Activated CD4-positive, alpha-beta T cell treated with anti-CD3 and anti-CD28 coated beads for 36 hours (primary cell): ENCODE measurements around the gene ITGA1. TPM values are rescaled to one million over a fixed set of nuclear protein-coding genes. Genes with fewer than 3 reads are reported as not detected.

Source experiments
- ATAC-seq: fragments of 200-7000 bp; cut with Tn5 transposase; one replicate; pipeline ENCODE4 v1.10.0; 2021; ENCODE audit warnings: mild to moderate bottlenecking, moderate library complexity
- CTCF ChIA-PET: fragments of 350-600 bp; sonication (Branson Sonifier 250); formaldehyde crosslinking; loops from one replicate; lab custom pipeline; 2021; ENCODE audit warnings: antibody characterized with exemption; lab: Charles Lee
- POLR2A ChIA-PET: fragments of 350-600 bp; sonication (Branson Sonifier 250); formaldehyde crosslinking; loops from one replicate; lab custom pipeline; 2021; ENCODE audit warnings: antibody characterized with exemption, inconsistent platforms; lab: Charles Lee
- DNase-seq: peaks from one replicate; pipeline ENCODE4 v3.0.0-alpha.2; 2020
- H3K27ac Mint-ChIP-seq: one replicate; pipeline ENCODE4 v1.8.0; 2021; ENCODE audit warnings: mixed read lengths
- H3K27me3 Mint-ChIP-seq: one replicate; pipeline ENCODE4 v1.8.0; 2021; ENCODE audit warnings: mixed read lengths
- H3K36me3 Mint-ChIP-seq: one replicate; pipeline ENCODE4 v1.8.0; 2021; ENCODE audit warnings: low read depth, mixed read lengths
- H3K4me1 Mint-ChIP-seq: one replicate; pipeline ENCODE4 v1.8.0; 2021; ENCODE audit warnings: mixed read lengths
- H3K4me3 Mint-ChIP-seq: one replicate; pipeline ENCODE4 v1.8.0; 2021; ENCODE audit warnings: mild to moderate bottlenecking, moderate library complexity, mixed read lengths
- H3K9me3 Mint-ChIP-seq: one replicate; pipeline ENCODE4 v1.8.0; 2021; ENCODE audit warnings: low read depth, mixed read lengths
- intact Hi-C, 2 experiments: fragments of 100-400 bp; cut with DNase I in 1 of 2; cut with micrococcal nuclease in 1 of 2; formaldehyde crosslinking; loops; one replicate each; pipeline versions ENCODE4 v1.14.2 to v1.15.1; 2022 to 2024; cut with DNase I, micrococcal nuclease
- total RNA-seq, 2 experiments: library from RNA; stranded (reverse); gene quantifications; one replicate each; pipeline ENCODE4 v1.2.3, GENCODE V29; 2021

The ITGA1 gene
- total RNA-seq, 2 experiments from 2014 or later, result 1.9 to 3.9 TPM

GRCh38 chr5:52896534-52897237 is 109.0 kb downstream of the ITGA1 start:
- H3K36me3 Mint-ChIP-seq, result peaks cover under 1% of the 10 kb centered on the region
- POLR2A ChIA-PET, result no interaction called here
- DNase-seq, result no peak
- peaks cover 2% of the 10 kb centered on the region for H3K4me1 Mint-ChIP-seq
- peaks cover 4% of the 10 kb centered on the region for H3K27me3 Mint-ChIP-seq
- no peak for ATAC-seq
- H3K4me3 Mint-ChIP-seq, result no peak overlapping the region
- CTCF ChIA-PET, result interaction anchor here (1.1 to 1.4 kb wide), 2 partner anchors 14 to 22 kb away, joined by 3 read pairs; no protein-coding TSS in a partner anchor
- intact Hi-C loops, result no loop called here
- H3K27ac Mint-ChIP-seq, result no peak overlapping the region
- peaks cover 4% of the 10 kb centered on the region for H3K9me3 Mint-ChIP-seq

- Mint-ChIP-seq H3K9me3 (peaks cover 6% of the 10 kb centered on the region), H3K27ac (no peak overlapping the region), H3K4me3 (no peak overlapping the region), H3K27me3 (peaks cover 4% of the 10 kb centered on the region), H3K36me3 (peaks cover 5% of the 10 kb centered on the region), H3K4me1 (peaks cover 2% of the 10 kb centered on the region)
- CTCF ChIA-PET, result interaction anchor here (1.1 to 1.4 kb wide), 2 partner anchors 15 to 21 kb away, joined by 3 read pairs; no protein-coding TSS in a partner anchor
- POLR2A ChIA-PET, result no interaction called here
- intact Hi-C loops, result no loop called here
- DNase-seq (no peak), ATAC-seq (no peak)
Measured at GRCh38 chr5:52897238-52897614, 109.5 kb downstream of the ITGA1 start.

GRCh38 chr5:52898961-52899680 is 111.4 kb downstream of the ITGA1 start:
- H3K27ac Mint-ChIP-seq, result no peak overlapping the region
- H3K36me3 Mint-ChIP-seq, result peaks cover 5% of the 10 kb centered on the region
- peaks cover 7% of the 10 kb centered on the region for H3K27me3 Mint-ChIP-seq
- H3K4me3 Mint-ChIP-seq, result no peak overlapping the region
- intact Hi-C loops, result no loop called here
- H3K9me3 Mint-ChIP-seq, result peaks cover 6% of the 10 kb centered on the region
- ChIA-PET CTCF (interaction anchor here (1.1 to 2.5 kb wide), 2 partner anchors 17 to 111 kb away, joined by 3 to 7 read pairs; partner anchors contain the start of genes ITGA1 and PELO), POLR2A (no interaction called here)
- DNase-seq, result no peak
- no peak for ATAC-seq
- peaks cover 2% of the 10 kb centered on the region for H3K4me1 Mint-ChIP-seq

GRCh38 chr5:52903142-52903541 is 115.4 kb downstream of the ITGA1 start:
- Mint-ChIP-seq H3K4me1 (peaks cover 5% of the 10 kb centered on the region), H3K9me3 (peaks cover 6% of the 10 kb centered on the region), H3K27me3 (peaks cover 3% of the 10 kb centered on the region), H3K36me3 (peaks cover 5% of the 10 kb centered on the region), H3K27ac (no peak overlapping the region), H3K4me3 (no peak overlapping the region)
- no peak for DNase-seq
- ATAC-seq, result no peak
- ChIA-PET CTCF (interaction anchor here (1.1 kb wide), 1 partner anchor 59 kb away, joined by 3 read pairs; no protein-coding TSS in a partner anchor), POLR2A (no interaction called here)
- intact Hi-C loops, result no loop called here

GRCh38 chr5:52906343-52906742 is 118.6 kb downstream of the ITGA1 start:
- Mint-ChIP-seq H3K27ac (no peak overlapping the region), H3K36me3 (peaks cover 5% of the 10 kb centered on the region), H3K4me1 (peaks cover 5% of the 10 kb centered on the region), H3K4me3 (no peak overlapping the region), H3K27me3 (peaks cover 3% of the 10 kb centered on the region), H3K9me3 (peaks cover 3% of the 10 kb centered on the region)
- ATAC-seq, result no peak
- intact Hi-C loops, result no loop called here
- ChIA-PET POLR2A (no interaction called here), CTCF (interaction anchor here (1.6 kb wide), 1 partner anchor 42 kb away, joined by 4 read pairs; no protein-coding TSS in a partner anchor)
- no peak for DNase-seq

GRCh38 chr5:52906845-52907244 is 119.1 kb downstream of the ITGA1 start:
- intact Hi-C loops, result no loop called here
- Mint-ChIP-seq H3K4me1 (peaks cover 5% of the 10 kb centered on the region), H3K36me3 (peaks cover 3% of the 10 kb centered on the region), H3K27me3 (peaks cover 3% of the 10 kb centered on the region), H3K4me3 (no peak overlapping the region), H3K27ac (no peak overlapping the region), H3K9me3 (peaks cover 1% of the 10 kb centered on the region)
- POLR2A ChIA-PET, result no interaction called here
- no peak for ATAC-seq
- CTCF ChIA-PET, result interaction anchor here (0.9 to 1.6 kb wide), 2 partner anchors 9 to 42 kb away, joined by 4 read pairs; no protein-coding TSS in a partner anchor
- no peak for DNase-seq

GRCh38 chr5:52909192-52909591 is 121.5 kb downstream of the ITGA1 start:
- Mint-ChIP-seq H3K9me3 (no peaks in the 10 kb centered on the region), H3K27ac (no peak overlapping the region), H3K4me3 (no peak overlapping the region), H3K36me3 (no peaks in the 10 kb centered on the region), H3K4me1 (peaks cover 5% of the 10 kb centered on the region), H3K27me3 (no peaks in the 10 kb centered on the region)
- ATAC-seq (no peak), DNase-seq (no peak)
- ChIA-PET CTCF (no interaction called here), POLR2A (no interaction called here)
- intact Hi-C loops, result no loop called here

- H3K4me3 Mint-ChIP-seq, result no peak overlapping the region
- no peaks in the 10 kb centered on the region for H3K9me3 Mint-ChIP-seq
- DNase-seq (no peak), ATAC-seq (no peak)
- H3K27me3 Mint-ChIP-seq, result no peaks in the 10 kb centered on the region
- POLR2A ChIA-PET, result no interaction called here
- CTCF ChIA-PET, result no interaction called here
- intact Hi-C loops, result no loop called here
- H3K36me3 Mint-ChIP-seq, result no peaks in the 10 kb centered on the region
- H3K4me1 Mint-ChIP-seq, result peaks cover 8% of the 10 kb centered on the region
- H3K27ac Mint-ChIP-seq, result no peak overlapping the region
Measured at GRCh38 chr5:52910071-52910470, 122.4 kb downstream of the ITGA1 start.

GRCh38 chr5:52915176-52915875 is 127.6 kb downstream of the ITGA1 start:
- intact Hi-C loops, result loop anchor here (1.0 to 5.0 kb wide), 6 partner anchors 113 to 1953 kb away; partner anchors contain the start of genes ITGA1 (in 2 of the 2) and PELO (in 2 of the 2)
- DNase-seq (peak; percentile 59), ATAC-seq (peak; percentile 88)
- Mint-ChIP-seq H3K27ac (no peak overlapping the region), H3K36me3 (no peaks in the 10 kb centered on the region), H3K27me3 (peaks cover 3% of the 10 kb centered on the region), H3K4me1 (peaks cover 7% of the 10 kb centered on the region), H3K4me3 (no peak overlapping the region), H3K9me3 (no peaks in the 10 kb centered on the region)
- CTCF ChIA-PET, result interaction anchor here (0.6 to 1.8 kb wide), 28 partner anchors 8 to 260 kb away, joined by 3 to 10 read pairs (median 4); partner anchors contain the start of genes ITGA1 and PELO
- POLR2A ChIA-PET, result no interaction called here

GRCh38 chr5:52920929-52921328 is 133.2 kb downstream of the ITGA1 start:
- Mint-ChIP-seq H3K4me1 (no peaks in the 10 kb centered on the region), H3K36me3 (no peaks in the 10 kb centered on the region), H3K4me3 (no peak overlapping the region), H3K27ac (no peak overlapping the region), H3K9me3 (no peaks in the 10 kb centered on the region), H3K27me3 (peaks cover 11% of the 10 kb centered on the region)
- no peak for DNase-seq
- intact Hi-C loops, result no loop called here
- ChIA-PET POLR2A (no interaction called here), CTCF (no interaction called here)
- no peak for ATAC-seq

- DNase-seq (no peak), ATAC-seq (no peak)
- no peaks in the 10 kb centered on the region for H3K36me3 Mint-ChIP-seq
- ChIA-PET CTCF (interaction anchor here (0.6 to 1.5 kb wide), 3 partner anchors 21 to 292 kb away, joined by 3 read pairs; no protein-coding TSS in a partner anchor), POLR2A (no interaction called here)
- peaks cover 11% of the 10 kb centered on the region for H3K27me3 Mint-ChIP-seq
- intact Hi-C loops, result no loop called here
- no peaks in the 10 kb centered on the region for H3K4me1 Mint-ChIP-seq
- H3K9me3 Mint-ChIP-seq, result no peaks in the 10 kb centered on the region
- no peak overlapping the region for H3K4me3 Mint-ChIP-seq
- no peak overlapping the region for H3K27ac Mint-ChIP-seq
Measured at GRCh38 chr5:52922384-52922783, 134.7 kb downstream of the ITGA1 start.
